HCT116 (cell line): ENCODE measurements around the gene VAV1. TPM values are rescaled to one million over a fixed set of nuclear protein-coding genes. Genes with fewer than 3 reads are reported as not detected.

Source experiments
- ATAC-seq: fragments of 200-7000 bp; cut with Tn5 transposase; 2 replicates; pipeline ENCODE4 v1.9.1; 2020; ENCODE audit warnings: mild to moderate bottlenecking, moderate library complexity
- BruUV-seq: library from RNA; stranded (reverse); fragments of 400-500 nt; replicated peaks from 2 replicates; lab custom pipeline; 2021; lab: Mats Ljungman, UMichigan
- CTCF ChIA-PET: fragments of 300-600 bp; sonication (Branson Sonifier 250); formaldehyde crosslinking; loops from one replicate; lab custom pipeline; 2021; ENCODE audit warnings: antibody characterized with exemption; lab: Charles Lee
- POLR2A ChIA-PET: fragments of 300-600, 350-600 bp; sonication (Branson Sonifier 250); formaldehyde crosslinking; loops from one replicate; lab custom pipeline; 2021; ENCODE audit warnings: antibody characterized with exemption; lab: Charles Lee
- RAD21 ChIA-PET, 2 experiments: fragments of 300-600 bp; sonication (Branson Sonifier 250); formaldehyde crosslinking; loops; one replicate each; lab custom pipeline; 2023; ENCODE audit warnings: low total read pairs in 2 of 2; ENCODE audit not compliant: uncharacterized antibody in 2 of 2, unreplicated experiment in 2 of 2, low non-redundant PET in 1 of 2; lab: Charles Lee
- DNase-seq: peaks from one replicate; pipeline ENCODE4 v3.0.0-alpha.2; 2010; ENCODE audit warnings: low read depth, low spot score
- H2AFZ ChIP-seq: fragments of 200-600 bp; shearing (Covaris generic), sonication (generic); 2 replicates; pipeline ENCODE4 v1.6.1; 2017; ENCODE audit warnings: low read depth, mixed run types, mixed read lengths, antibody characterized with exemption, low read length; ENCODE audit not compliant: poor library complexity, severe bottlenecking
- H3K27ac ChIP-seq: 2 replicates; pipeline ENCODE4 v1.5.1; 2012; ENCODE audit warnings: low read depth, low read length
- H3K27me3 ChIP-seq: fragments of 200-600 bp; sonication (generic); 2 replicates; pipeline ENCODE4 v1.6.1; 2016; ENCODE audit warnings: mixed run types, low read length, mixed read lengths; ENCODE audit not compliant: insufficient read depth
- H3K36me3 ChIP-seq, 2 experiments: fragments of 200-500 bp in 1 of 2; fragments of 200-600 bp in 1 of 2; sonication (Bioruptor generic) in 1 of 2; sonication (generic) in 1 of 2; 2 replicates each; pipeline versions ENCODE4 v1.5.1 to v1.6.1; 2014 to 2016; ENCODE audit warnings: low read length in 2 of 2, inconsistent platforms in 1 of 2, mixed read lengths in 1 of 2, mixed run types in 1 of 2; ENCODE audit not compliant: insufficient read depth in 2 of 2, control insufficient read depth in 1 of 2
- H3K4me1 ChIP-seq, 2 experiments: fragments of 200-600 bp in 1 of 2; sonication (generic) in 1 of 2; 2 replicates each; pipeline versions ENCODE4 v1.5.1 to v1.6.1; 2012 to 2017; ENCODE audit warnings: low read length in 2 of 2, inconsistent platforms in 1 of 2, mild to moderate bottlenecking in 1 of 2, mixed read lengths in 1 of 2, mixed run types in 1 of 2, moderate library complexity in 1 of 2; ENCODE audit not compliant: insufficient read depth in 2 of 2, control insufficient read depth in 1 of 2
- H3K4me2 ChIP-seq: fragments of 200-600 bp; sonication (generic); 2 replicates; pipeline ENCODE4 v1.6.1; 2017; ENCODE audit warnings: mixed run types, low read length, mixed read lengths
- H3K4me3 ChIP-seq, 2 experiments: fragments of 200-600 bp in 1 of 2; sonication (generic) in 1 of 2; replicated peaks in 1 of 2; 2 replicates each; pipeline ENCODE4 v1.5.1; 2011 to 2016; ENCODE audit warnings: low read length in 2 of 2, control low read depth in 1 of 2, low read depth in 1 of 2, mild to moderate bottlenecking in 1 of 2, mixed read lengths in 1 of 2, mixed run types in 1 of 2
- H3K79me2 ChIP-seq: fragments of 200-600 bp; sonication (generic); 2 replicates; pipeline ENCODE4 v1.6.1; 2017; ENCODE audit warnings: mild to moderate bottlenecking, mixed run types, low read length, moderate library complexity, mixed read lengths; ENCODE audit not compliant: insufficient read depth
- H3K9ac ChIP-seq: fragments of 200-600 bp; sonication (generic); 2 replicates; pipeline ENCODE4 v1.6.1; 2016; ENCODE audit warnings: low read length, mixed read lengths
- H3K9me2 ChIP-seq: fragments of 200-600 bp; sonication (generic), shearing (Covaris generic); 2 replicates; pipeline ENCODE4 v1.6.1; 2017; ENCODE audit warnings: mixed run types, mild to moderate bottlenecking, moderate library complexity; ENCODE audit not compliant: insufficient read depth
- H3K9me3 ChIP-seq, 2 experiments: fragments of 200-500 bp in 1 of 2; fragments of 200-600 bp in 1 of 2; sonication (Bioruptor generic) in 1 of 2; sonication (generic) in 1 of 2; 2 replicates each; pipeline ENCODE4 v1.6.1; 2014 to 2017; ENCODE audit warnings: low read length in 2 of 2, mixed read lengths in 2 of 2, inconsistent platforms in 1 of 2, low read depth in 1 of 2, mild to moderate bottlenecking in 1 of 2, mixed run types in 1 of 2, moderate library complexity in 1 of 2; ENCODE audit not compliant: control insufficient read depth in 1 of 2, insufficient read depth in 1 of 2
- H4K20me1 ChIP-seq: fragments of 200-600 bp; sonication (generic), shearing (Covaris generic); 2 replicates; pipeline ENCODE4 v1.6.1; 2017; ENCODE audit warnings: mixed run types, mild to moderate bottlenecking, moderate library complexity; ENCODE audit not compliant: insufficient read depth
- CBX3 ChIP-seq: IDR thresholded peaks from 2 replicates; pipeline ENCODE4 v1.6.1; 2012; ENCODE audit warnings: low read depth
- CEBPB ChIP-seq: IDR thresholded peaks from 2 replicates; pipeline ENCODE4 v1.6.1; 2012; ENCODE audit warnings: low read depth
- ELF1 ChIP-seq: IDR thresholded peaks from 2 replicates; pipeline ENCODE4 v1.6.1; 2012; ENCODE audit warnings: low read depth, borderline replicate concordance
- EZH2phosphoT487 ChIP-seq: fragments of 200-600 bp; IDR thresholded peaks from 2 replicates; pipeline ENCODE4 v1.6.1; 2018; ENCODE audit warnings: antibody characterized with exemption, borderline replicate concordance
- FOSL1 ChIP-seq: IDR thresholded peaks from 2 replicates; pipeline ENCODE4 v1.6.1; 2012; ENCODE audit warnings: low read depth
- JUND ChIP-seq: IDR thresholded peaks from 2 replicates; pipeline ENCODE4 v1.6.1; 2012
- POLR2AphosphoS5 ChIP-seq: IDR thresholded peaks from 2 replicates; pipeline ENCODE4 v1.6.1; 2011; ENCODE audit warnings: mild to moderate bottlenecking, low read depth, low read length, moderate library complexity
- RAD21 ChIP-seq: IDR thresholded peaks from 2 replicates; pipeline ENCODE4 v1.6.1; 2012; ENCODE audit warnings: low read depth, mild to moderate bottlenecking
- SIN3A ChIP-seq: IDR thresholded peaks from 2 replicates; pipeline ENCODE4 v1.6.1; 2012; ENCODE audit warnings: low read depth
- SP1 ChIP-seq: IDR thresholded peaks from 2 replicates; pipeline ENCODE4 v1.6.1; 2012; ENCODE audit warnings: low read depth
- SRF ChIP-seq: IDR thresholded peaks from 2 replicates; pipeline ENCODE4 v1.6.1; 2012; ENCODE audit warnings: low read depth
- TCF7L2 ChIP-seq: IDR thresholded peaks from 2 replicates; pipeline ENCODE4 v1.7.0; 2011; ENCODE audit warnings: borderline replicate concordance, inconsistent platforms; ENCODE audit not compliant: insufficient read depth, insufficient read length; ENCODE audit errors: extremely low read depth
- YY1 ChIP-seq: IDR thresholded peaks from 2 replicates; pipeline ENCODE4 v1.6.1; 2011; ENCODE audit warnings: low read length, low read depth, moderate library complexity, mild to moderate bottlenecking; ENCODE audit not compliant: insufficient replicate concordance; ENCODE audit errors: extremely low read depth
- ZFX ChIP-seq: fragments of 450-650 bp; IDR thresholded peaks from 2 replicates; pipeline ENCODE4 v1.6.1; 2017
- ZNF274 ChIP-seq: fragments of 200-500 bp; sonication (Bioruptor generic); IDR thresholded peaks from 2 replicates; pipeline ENCODE4 v1.6.1; 2014; ENCODE audit warnings: mild to moderate bottlenecking, low read depth, low read length, inconsistent platforms
- intact Hi-C: fragments of 100-400 bp; cut with micrococcal nuclease; formaldehyde crosslinking; loops from 2 replicates; pipeline ENCODE4 v1.10.0; 2022
- total RNA-seq: library from RNA; stranded (reverse); gene quantifications from one replicate; pipeline ENCODE4 v1.2.1, GENCODE V29; 2021; ENCODE audit not compliant: unreplicated experiment
- TF ChIP-seq, protein P1 (sequence below): IDR thresholded peaks from 2 replicates; pipeline ENCODE4 v1.6.1; 2012; ENCODE audit warnings: low read depth

Gene VAV1
- total RNA-seq, 1 experiment from 2014 or later: 20.6 TPM

DNA sequence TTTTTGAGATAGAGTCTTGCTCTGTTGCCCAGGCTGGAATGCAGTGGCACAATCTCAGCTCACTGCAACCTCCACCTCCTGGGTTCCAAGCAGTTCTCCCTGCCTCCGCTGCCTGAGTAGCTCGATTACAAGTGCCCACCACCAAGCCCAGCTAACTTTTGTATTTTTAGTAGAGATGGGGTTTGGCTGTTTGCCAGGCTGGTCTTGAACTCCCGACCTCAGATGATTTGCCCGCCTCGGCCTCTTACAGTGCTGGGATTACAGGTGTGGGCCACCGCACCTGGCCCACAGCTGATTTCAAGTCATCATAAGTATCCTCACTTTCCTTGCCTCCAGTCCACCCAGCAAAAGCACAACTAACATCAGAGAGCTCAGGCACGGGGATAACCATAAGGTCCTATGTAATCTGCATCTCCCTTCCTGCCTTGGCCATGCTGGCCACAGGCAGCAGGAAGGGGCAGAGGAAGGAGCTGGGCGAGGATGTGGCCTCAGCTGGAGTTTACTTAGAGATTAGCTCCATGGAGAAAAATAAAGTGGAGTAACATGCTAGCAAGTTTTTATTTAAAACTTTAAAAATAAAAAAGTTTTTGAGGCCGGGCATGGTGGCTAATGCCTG lies 91.9 kb downstream of the VAV1 start (continued):
- TF ChIP-seq SIN3A: no peak
- TF ChIP-seq FOSL1: no peak
- no peak for TF ChIP-seq ZNF274
- no peak for TF ChIP-seq RAD21
- no peak for TF ChIP-seq ZFX
- TF ChIP-seq, all 23 proteins: peak for 0

DNA sequence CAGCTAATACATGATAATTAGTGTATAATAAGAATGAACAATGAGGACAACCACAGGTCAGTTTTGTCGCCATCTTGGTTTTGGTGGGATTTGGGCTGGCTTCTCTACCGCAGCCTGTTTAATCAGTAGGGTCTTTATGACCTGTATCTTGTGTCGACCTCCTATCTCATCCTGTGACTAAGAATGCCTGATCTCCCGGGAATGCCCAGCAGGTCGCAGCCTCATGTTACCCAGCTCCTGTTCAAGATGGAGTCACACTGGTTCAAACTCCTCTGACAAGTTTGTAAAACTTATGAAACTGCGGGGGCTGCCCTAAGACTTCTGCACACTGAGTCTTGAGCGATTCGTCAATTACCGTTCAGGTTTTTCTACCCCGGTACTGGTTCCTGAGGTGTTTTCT lies 93.3 kb downstream of the VAV1 start:
- Histone ChIP-seq H3K4me3 (no peak overlapping the region), H3K9ac (no peak overlapping the region), H4K20me1 (no peaks in the 10 kb centered on the region), H2AFZ (no peak overlapping the region), H3K79me2 (no peaks in the 10 kb centered on the region), H3K36me3 (no peaks in the 10 kb centered on the region), H3K4me2 (no peak overlapping the region), H3K27me3 (no peaks in the 10 kb centered on the region), H3K9me3 (no peaks in the 10 kb centered on the region), H3K4me1 (peaks cover 0 to 8% of the 10 kb centered on the region in 2 experiments; a peak in 2 of 4 replicates), H3K9me2 (no peaks in the 10 kb centered on the region), H3K27ac (no peak overlapping the region)
- ATAC-seq: no peak
- DNase-seq: no peak
- intact Hi-C loops: no loop called here
- BruUV-seq: no TSS peak
- POLR2A ChIA-PET: no interaction called here
- RAD21 ChIA-PET: no interaction called here
- CTCF ChIA-PET: no interaction called here
- TF ChIP-seq EZH2phosphoT487 (no peak), CEBPB (no peak), ZFX (no peak), ELF1 (no peak), JUND (no peak), SP1 (no peak), SIN3A (no peak), TCF7L2 (no peak), SRF (no peak), ZNF274 (no peak), CBX3 (no peak), YY1 (no peak), POLR2AphosphoS5 (no peak)
- TF ChIP-seq, protein P1, sequence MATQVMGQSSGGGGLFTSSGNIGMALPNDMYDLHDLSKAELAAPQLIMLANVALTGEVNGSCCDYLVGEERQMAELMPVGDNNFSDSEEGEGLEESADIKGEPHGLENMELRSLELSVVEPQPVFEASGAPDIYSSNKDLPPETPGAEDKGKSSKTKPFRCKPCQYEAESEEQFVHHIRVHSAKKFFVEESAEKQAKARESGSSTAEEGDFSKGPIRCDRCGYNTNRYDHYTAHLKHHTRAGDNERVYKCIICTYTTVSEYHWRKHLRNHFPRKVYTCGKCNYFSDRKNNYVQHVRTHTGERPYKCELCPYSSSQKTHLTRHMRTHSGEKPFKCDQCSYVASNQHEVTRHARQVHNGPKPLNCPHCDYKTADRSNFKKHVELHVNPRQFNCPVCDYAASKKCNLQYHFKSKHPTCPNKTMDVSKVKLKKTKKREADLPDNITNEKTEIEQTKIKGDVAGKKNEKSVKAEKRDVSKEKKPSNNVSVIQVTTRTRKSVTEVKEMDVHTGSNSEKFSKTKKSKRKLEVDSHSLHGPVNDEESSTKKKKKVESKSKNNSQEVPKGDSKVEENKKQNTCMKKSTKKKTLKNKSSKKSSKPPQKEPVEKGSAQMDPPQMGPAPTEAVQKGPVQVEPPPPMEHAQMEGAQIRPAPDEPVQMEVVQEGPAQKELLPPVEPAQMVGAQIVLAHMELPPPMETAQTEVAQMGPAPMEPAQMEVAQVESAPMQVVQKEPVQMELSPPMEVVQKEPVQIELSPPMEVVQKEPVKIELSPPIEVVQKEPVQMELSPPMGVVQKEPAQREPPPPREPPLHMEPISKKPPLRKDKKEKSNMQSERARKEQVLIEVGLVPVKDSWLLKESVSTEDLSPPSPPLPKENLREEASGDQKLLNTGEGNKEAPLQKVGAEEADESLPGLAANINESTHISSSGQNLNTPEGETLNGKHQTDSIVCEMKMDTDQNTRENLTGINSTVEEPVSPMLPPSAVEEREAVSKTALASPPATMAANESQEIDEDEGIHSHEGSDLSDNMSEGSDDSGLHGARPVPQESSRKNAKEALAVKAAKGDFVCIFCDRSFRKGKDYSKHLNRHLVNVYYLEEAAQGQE: no peak
